ENCODE results near the gene ALOX5AP. TPM values are rescaled to one million over a fixed set of nuclear protein-coding genes. Genes with fewer than 3 reads are reported as not detected.

The ALOX5AP gene
- total RNA-seq, 1 experiment from 2014 or later = 1.5 TPM

DNA sequence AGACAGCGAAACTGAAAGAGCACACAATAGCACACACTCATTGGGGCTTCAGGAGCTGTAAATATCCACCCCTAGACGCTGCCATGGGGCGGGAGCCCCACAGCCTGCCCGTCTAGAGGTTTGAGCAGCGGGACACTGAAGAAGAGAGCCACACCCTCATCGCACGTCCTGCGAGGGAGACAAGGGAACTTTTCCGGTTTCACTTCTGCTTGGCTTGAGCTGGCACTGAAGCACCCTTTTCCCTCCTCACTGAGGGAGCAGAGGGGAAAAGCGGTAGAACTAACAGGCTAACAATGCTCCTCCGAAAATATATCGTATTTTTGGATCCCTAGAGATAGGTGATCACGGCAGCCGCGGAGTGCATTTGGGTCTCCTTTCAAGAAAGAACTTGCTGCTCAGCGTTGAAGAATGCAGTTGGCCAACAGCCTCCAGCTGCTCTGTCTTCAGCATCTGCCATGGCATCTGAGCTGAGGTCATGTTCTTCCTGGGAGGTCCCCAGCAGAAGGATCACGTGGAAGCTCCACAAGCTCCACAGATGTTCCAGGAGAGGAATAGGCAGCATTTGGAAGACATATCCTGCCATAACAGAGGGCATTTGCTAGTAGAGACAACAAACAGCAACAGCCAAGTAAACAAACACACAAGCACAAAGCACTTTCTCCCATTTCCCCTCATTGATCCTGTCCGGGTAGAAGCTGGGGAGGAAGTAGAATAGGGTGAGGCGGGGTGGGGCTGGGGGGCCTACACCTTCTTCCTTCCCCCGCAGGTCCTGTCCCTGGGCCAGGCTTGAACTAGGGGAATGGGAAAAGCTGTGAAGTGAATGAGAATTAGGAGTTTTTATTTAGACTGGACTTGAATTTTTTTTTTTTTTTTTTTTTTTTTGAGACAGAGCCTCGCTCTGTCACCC is 44.8 kb upstream of the ALOX5AP start:
- Mint-ChIP-seq H3K9me3 (ENCODE audit: unreplicated experiment) (no peaks in the 10 kb centered on the region), H3K4me1 (ENCODE audit: insufficient read depth, unreplicated experiment) (peaks cover 6% of the 10 kb centered on the region), H3K27ac (ENCODE audit: low read depth, unreplicated experiment) (peak overlapping the region; percentile 93), H3K4me3 (ENCODE audit: unreplicated experiment) (peak overlapping the region; percentile 79), H3K27me3 (ENCODE audit: insufficient read depth, unreplicated experiment) (no peaks in the 10 kb centered on the region), H3K36me3 (ENCODE audit: insufficient read depth, unreplicated experiment) (no peaks in the 10 kb centered on the region)
- TF ChIP-seq, protein P1, sequence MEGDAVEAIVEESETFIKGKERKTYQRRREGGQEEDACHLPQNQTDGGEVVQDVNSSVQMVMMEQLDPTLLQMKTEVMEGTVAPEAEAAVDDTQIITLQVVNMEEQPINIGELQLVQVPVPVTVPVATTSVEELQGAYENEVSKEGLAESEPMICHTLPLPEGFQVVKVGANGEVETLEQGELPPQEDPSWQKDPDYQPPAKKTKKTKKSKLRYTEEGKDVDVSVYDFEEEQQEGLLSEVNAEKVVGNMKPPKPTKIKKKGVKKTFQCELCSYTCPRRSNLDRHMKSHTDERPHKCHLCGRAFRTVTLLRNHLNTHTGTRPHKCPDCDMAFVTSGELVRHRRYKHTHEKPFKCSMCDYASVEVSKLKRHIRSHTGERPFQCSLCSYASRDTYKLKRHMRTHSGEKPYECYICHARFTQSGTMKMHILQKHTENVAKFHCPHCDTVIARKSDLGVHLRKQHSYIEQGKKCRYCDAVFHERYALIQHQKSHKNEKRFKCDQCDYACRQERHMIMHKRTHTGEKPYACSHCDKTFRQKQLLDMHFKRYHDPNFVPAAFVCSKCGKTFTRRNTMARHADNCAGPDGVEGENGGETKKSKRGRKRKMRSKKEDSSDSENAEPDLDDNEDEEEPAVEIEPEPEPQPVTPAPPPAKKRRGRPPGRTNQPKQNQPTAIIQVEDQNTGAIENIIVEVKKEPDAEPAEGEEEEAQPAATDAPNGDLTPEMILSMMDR (IDR thresholded peaks at IDR 0.05; ENCODE audit: unreplicated experiment) = no peak
- CTCF ChIA-PET = interaction anchor here (0.7 to 1.6 kb wide), 7 partner anchors 14 to 274 kb away, joined by 3 to 8 read pairs (median 3); no protein-coding TSS in a partner anchor
- POLR2A ChIA-PET = interaction anchor here (0.6 to 2.3 kb wide), 13 partner anchors 8 to 402 kb away, joined by 3 to 16 read pairs (median 4); no protein-coding TSS in a partner anchor
- DNase-seq (ENCODE audit: unreplicated experiment) = peak; percentile 75
- BruUV-seq (replicated peaks) = TSS peak; percentile 42
- intact Hi-C loops (cut with micrococcal nuclease) = loop anchor here (1.0 to 5.0 kb wide), 3 partner anchors 52 to 175 kb away; no protein-coding TSS in a partner anchor

DNA sequence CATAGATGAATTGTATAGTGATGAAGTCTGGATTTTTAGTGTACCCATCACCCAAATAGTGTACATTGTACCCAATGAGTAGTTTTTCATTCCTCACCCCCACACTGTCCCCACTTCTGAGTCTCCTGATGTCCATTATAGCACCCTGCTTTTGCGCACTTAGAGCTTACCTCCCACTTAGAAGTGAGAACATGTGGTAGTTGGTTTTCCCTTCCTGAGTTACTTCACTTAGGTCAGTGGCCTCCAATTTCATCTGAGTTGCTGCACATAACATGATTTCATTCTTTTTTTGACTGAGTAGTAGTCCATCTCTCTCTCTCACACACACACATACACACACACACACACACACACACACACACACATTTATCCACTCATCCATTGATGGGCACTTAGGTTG is 43.2 kb upstream of the ALOX5AP start:
- BruUV-seq (replicated peaks) = no TSS peak
- Mint-ChIP-seq H3K9me3 (ENCODE audit: unreplicated experiment) (no peaks in the 10 kb centered on the region), H3K4me3 (ENCODE audit: unreplicated experiment) (no peak overlapping the region), H3K36me3 (ENCODE audit: insufficient read depth, unreplicated experiment) (no peaks in the 10 kb centered on the region), H3K27ac (ENCODE audit: low read depth, unreplicated experiment) (no peak overlapping the region), H3K4me1 (ENCODE audit: insufficient read depth, unreplicated experiment) (peaks cover 6% of the 10 kb centered on the region), H3K27me3 (ENCODE audit: insufficient read depth, unreplicated experiment) (no peaks in the 10 kb centered on the region)
- ChIA-PET CTCF (no interaction called here), POLR2A (no interaction called here)
- TF ChIP-seq, protein P1 (IDR thresholded peaks at IDR 0.05; ENCODE audit: unreplicated experiment) = no peak
- DNase-seq (ENCODE audit: unreplicated experiment) = no peak
- intact Hi-C loops (cut with micrococcal nuclease) = loop anchor here (5.0 kb wide), 2 partner anchors 50 to 100 kb away; no protein-coding TSS in a partner anchor

DNA sequence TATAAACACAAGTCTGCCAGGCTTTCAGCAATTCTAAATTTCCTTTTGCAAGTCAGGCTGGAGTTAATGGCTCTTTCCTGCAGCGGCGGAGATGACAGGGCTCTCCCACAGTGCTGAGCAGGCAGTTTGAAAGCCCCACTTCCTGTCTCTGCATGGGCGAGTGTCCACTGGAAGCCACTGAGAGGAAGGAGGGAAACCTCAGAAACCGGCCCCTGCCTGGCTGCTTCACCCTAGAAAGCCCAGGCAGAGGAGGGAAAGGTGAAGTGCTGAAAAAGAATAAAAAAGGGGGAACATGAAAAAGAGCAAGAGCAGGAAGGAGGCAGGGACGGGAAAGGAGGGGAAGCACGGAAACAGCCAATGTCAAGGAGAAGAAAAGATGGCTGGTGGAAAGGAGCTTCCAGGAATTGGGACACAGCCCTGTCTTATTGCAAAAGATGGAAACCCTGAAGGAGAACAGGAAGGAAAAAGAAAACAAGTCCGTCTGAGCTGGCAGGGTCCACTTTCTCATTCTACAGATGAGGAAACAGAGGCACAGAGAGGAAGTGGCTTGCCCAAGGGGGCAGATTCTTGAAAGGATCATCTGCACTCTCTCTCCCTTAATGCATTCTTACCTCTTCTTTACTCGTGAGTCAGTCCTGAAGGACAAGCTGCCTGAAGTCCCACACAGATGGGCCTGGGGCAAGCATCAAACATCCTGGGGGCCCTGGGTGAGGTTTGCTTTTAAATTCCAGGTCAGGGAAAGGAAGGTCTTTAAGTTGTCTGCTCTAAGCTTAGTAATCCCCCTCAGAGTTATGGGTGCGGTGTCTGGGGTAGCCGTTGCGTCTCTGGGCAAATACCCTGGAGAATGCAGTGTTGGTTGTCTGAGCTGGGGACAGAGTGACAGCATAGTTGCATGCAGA is 38.8 kb upstream of the ALOX5AP start:
- Mint-ChIP-seq H3K27ac (ENCODE audit: low read depth, unreplicated experiment) (no peak overlapping the region), H3K4me3 (ENCODE audit: unreplicated experiment) (no peak overlapping the region), H3K27me3 (ENCODE audit: insufficient read depth, unreplicated experiment) (no peaks in the 10 kb centered on the region), H3K9me3 (ENCODE audit: unreplicated experiment) (no peaks in the 10 kb centered on the region), H3K4me1 (ENCODE audit: insufficient read depth, unreplicated experiment) (peaks cover 7% of the 10 kb centered on the region), H3K36me3 (ENCODE audit: insufficient read depth, unreplicated experiment) (no peaks in the 10 kb centered on the region)
- intact Hi-C loops (cut with micrococcal nuclease) = no loop called here
- BruUV-seq (replicated peaks) = no TSS peak
- POLR2A ChIA-PET = no interaction called here
- no peak for DNase-seq (ENCODE audit: unreplicated experiment)
- CTCF ChIA-PET = interaction anchor here (0.6 kb wide), 1 partner anchor 15 kb away, joined by 5 read pairs; no protein-coding TSS in a partner anchor
- TF ChIP-seq, protein P1 (IDR thresholded peaks at IDR 0.05; ENCODE audit: unreplicated experiment) = no peak

All from MCF 10A (cell line).